Neural progenitor cell (in vitro differentiated cells): ENCODE results near the gene KDM3B. TPM values are rescaled to one million over a fixed set of nuclear protein-coding genes. Genes with fewer than 3 reads are reported as not detected.

Source experiments
- DNase-seq: peaks from one replicate; pipeline ENCODE4 v3.0.0-alpha.2; 2016; ENCODE audit warnings: low spot score
- H2AFZ ChIP-seq: fragments of 200-600 bp; sonication (generic); replicated peaks from 2 replicates; pipeline ENCODE4 v1.6.1; 2016; ENCODE audit warnings: antibody characterized with exemption
- H3F3A ChIP-seq: fragments of 200-600 bp; sonication (generic); 2 replicates; pipeline ENCODE4 v1.6.1; 2016; ENCODE audit warnings: antibody characterized with exemption, low read depth
- H3K27ac ChIP-seq: fragments of 200-600 bp; sonication (generic); 2 replicates; pipeline ENCODE4 v1.5.1; 2016; ENCODE audit warnings: mild to moderate bottlenecking
- H3K27me3 ChIP-seq: fragments of 200-600 bp; sonication (generic); 2 replicates; pipeline ENCODE4 v1.6.1; 2016; ENCODE audit warnings: mild to moderate bottlenecking, moderate library complexity
- H3K36me3 ChIP-seq: fragments of 200-600 bp; sonication (generic); 2 replicates; pipeline ENCODE4 v1.5.1; 2016
- H3K4me1 ChIP-seq: fragments of 200-600 bp; sonication (generic); 2 replicates; pipeline ENCODE4 v1.6.1; 2016; ENCODE audit warnings: mixed run types
- H3K4me2 ChIP-seq: fragments of 200-600 bp; sonication (generic); 2 replicates; pipeline ENCODE4 v1.6.1; 2016
- H3K4me3 ChIP-seq: fragments of 200-600 bp; sonication (generic); 2 replicates; pipeline ENCODE4 v1.5.1; 2016
- H3K79me2 ChIP-seq: fragments of 200-600 bp; sonication (generic); 2 replicates; pipeline ENCODE4 v1.6.1; 2016; ENCODE audit warnings: low read depth
- H3K9ac ChIP-seq: fragments of 200-600 bp; sonication (generic); 2 replicates; pipeline ENCODE4 v1.6.1; 2016
- H3K9me3 ChIP-seq: fragments of 200-600 bp; sonication (generic); 2 replicates; pipeline ENCODE4 v1.5.1; 2016; ENCODE audit warnings: low read depth
- H4K20me1 ChIP-seq: fragments of 200-600 bp; sonication (generic); 2 replicates; pipeline ENCODE4 v1.6.1; 2016; ENCODE audit warnings: low read depth
- H3K27ac Mint-ChIP-seq: 3 replicates; pipeline ENCODE4 v1.8.0; 2021; ENCODE audit warnings: mixed read lengths
- H3K27me3 Mint-ChIP-seq: 2 replicates; pipeline ENCODE4 v1.8.0; 2022; ENCODE audit warnings: low read depth, mild to moderate bottlenecking, inconsistent platforms, moderate library complexity, mixed read lengths; ENCODE audit not compliant: insufficient read depth
- H3K36me3 Mint-ChIP-seq: 3 replicates; pipeline ENCODE4 v1.8.0; 2021; ENCODE audit warnings: mixed read lengths
- H3K4me1 Mint-ChIP-seq: 3 replicates; pipeline ENCODE4 v1.8.0; 2021; ENCODE audit warnings: mixed read lengths
- H3K4me3 Mint-ChIP-seq: 3 replicates; pipeline ENCODE4 v1.8.0; 2021; ENCODE audit warnings: mild to moderate bottlenecking, moderate library complexity, mixed read lengths
- H3K9me3 Mint-ChIP-seq: 3 replicates; pipeline ENCODE4 v1.8.0; 2020; ENCODE audit warnings: mixed read lengths
- EZH2 ChIP-seq: fragments of 200-600 bp; sonication (generic); IDR thresholded peaks from 2 replicates; pipeline ENCODE4 v1.6.1; 2017; ENCODE audit warnings: antibody characterized with exemption, mild to moderate bottlenecking, moderate library complexity
- EZH2phosphoT487 ChIP-seq: fragments of 200-600 bp; sonication (generic); IDR thresholded peaks from 2 replicates; pipeline ENCODE4 v1.6.1; 2017; ENCODE audit warnings: antibody characterized with exemption
- total RNA-seq: library from RNA; depleted of rRNA; stranded (reverse); fragments of >200 nt; gene quantifications from 2 replicates; pipeline ENCODE4 v1.2.3, GENCODE V29; 2015; ENCODE audit warnings: low replicate concordance
- TF ChIP-seq, protein P1 (sequence below): fragments of 200-600 bp; sonication (generic); IDR thresholded peaks from 2 replicates; pipeline ENCODE4 v1.5.1; 2017; ENCODE audit warnings: antibody characterized with exemption, mild to moderate bottlenecking

KDM3B gene
- total RNA-seq, 1 donor from 2014 or later = 136 TPM

DNA sequence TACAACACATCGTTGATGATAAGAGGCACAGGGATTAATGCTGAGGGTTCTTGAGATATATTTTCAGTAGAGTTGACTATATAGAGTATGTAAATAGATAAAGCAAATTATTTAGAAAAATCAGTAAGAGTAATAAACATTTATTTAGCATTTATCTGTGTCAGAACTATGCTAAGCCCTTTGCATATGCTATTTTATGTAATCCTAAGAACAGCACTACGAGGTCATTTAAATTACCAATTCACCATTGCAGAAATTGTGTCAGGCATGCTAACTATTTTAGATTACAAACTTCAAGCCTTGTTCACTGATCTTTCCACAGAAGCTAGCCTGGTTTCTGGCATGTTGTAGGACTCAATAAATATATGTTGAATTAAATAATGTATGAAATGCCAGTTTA, 66.0 kb downstream of the KDM3B start:
- peaks cover 9% of the 10 kb centered on the region for H3K36me3 ChIP-seq
- Mint-ChIP-seq H3K4me1 (no peaks in the 10 kb centered on the region), H3K36me3 (peaks cover 50% of the 10 kb centered on the region)

GRCh38 chr5:138425079-138425478, 72.6 kb downstream of the KDM3B start:
- Histone ChIP-seq H4K20me1 (no peaks in the 10 kb centered on the region), H3K36me3 (peaks cover 10% of the 10 kb centered on the region), H3F3A (no peaks in the 10 kb centered on the region), H3K27ac (no peak overlapping the region), H2AFZ (no peak overlapping the region), H3K4me3 (no peak overlapping the region), H3K9me3 (no peaks in the 10 kb centered on the region), H3K27me3 (no peaks in the 10 kb centered on the region), H3K9ac (no peak overlapping the region), H3K4me2 (no peak overlapping the region), H3K4me1 (no peaks in the 10 kb centered on the region), H3K79me2 (no peaks in the 10 kb centered on the region)
- no peak overlapping the region for H3K4me3 Mint-ChIP-seq
- peaks cover 2% of the 10 kb centered on the region for H3K27me3 Mint-ChIP-seq
- H3K9me3 Mint-ChIP-seq = no peaks in the 10 kb centered on the region
- no peak for DNase-seq
- no peak for TF ChIP-seq EZH2phosphoT487
- TF ChIP-seq EZH2 = no peak
- TF ChIP-seq, protein P1, sequence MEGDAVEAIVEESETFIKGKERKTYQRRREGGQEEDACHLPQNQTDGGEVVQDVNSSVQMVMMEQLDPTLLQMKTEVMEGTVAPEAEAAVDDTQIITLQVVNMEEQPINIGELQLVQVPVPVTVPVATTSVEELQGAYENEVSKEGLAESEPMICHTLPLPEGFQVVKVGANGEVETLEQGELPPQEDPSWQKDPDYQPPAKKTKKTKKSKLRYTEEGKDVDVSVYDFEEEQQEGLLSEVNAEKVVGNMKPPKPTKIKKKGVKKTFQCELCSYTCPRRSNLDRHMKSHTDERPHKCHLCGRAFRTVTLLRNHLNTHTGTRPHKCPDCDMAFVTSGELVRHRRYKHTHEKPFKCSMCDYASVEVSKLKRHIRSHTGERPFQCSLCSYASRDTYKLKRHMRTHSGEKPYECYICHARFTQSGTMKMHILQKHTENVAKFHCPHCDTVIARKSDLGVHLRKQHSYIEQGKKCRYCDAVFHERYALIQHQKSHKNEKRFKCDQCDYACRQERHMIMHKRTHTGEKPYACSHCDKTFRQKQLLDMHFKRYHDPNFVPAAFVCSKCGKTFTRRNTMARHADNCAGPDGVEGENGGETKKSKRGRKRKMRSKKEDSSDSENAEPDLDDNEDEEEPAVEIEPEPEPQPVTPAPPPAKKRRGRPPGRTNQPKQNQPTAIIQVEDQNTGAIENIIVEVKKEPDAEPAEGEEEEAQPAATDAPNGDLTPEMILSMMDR = no peak
- peaks cover 47% of the 10 kb centered on the region for H3K36me3 Mint-ChIP-seq
- H3K4me1 Mint-ChIP-seq = no peaks in the 10 kb centered on the region
- no peak overlapping the region for H3K27ac Mint-ChIP-seq

More for the DNA sequence above, 66.0 kb downstream of the KDM3B start:
- Histone ChIP-seq H3K4me2 (no peak overlapping the region), H2AFZ (no peak overlapping the region), H3K27ac (no peak overlapping the region), H3K4me1 (no peaks in the 10 kb centered on the region), H3K79me2 (no peaks in the 10 kb centered on the region), H4K20me1 (no peaks in the 10 kb centered on the region), H3K9ac (no peak overlapping the region), H3K27me3 (no peaks in the 10 kb centered on the region), H3F3A (no peaks in the 10 kb centered on the region), H3K4me3 (no peak overlapping the region), H3K9me3 (no peaks in the 10 kb centered on the region)
- Mint-ChIP-seq H3K4me3 (no peak overlapping the region), H3K27ac (no peak overlapping the region), H3K9me3 (no peaks in the 10 kb centered on the region), H3K27me3 (peaks cover 4% of the 10 kb centered on the region)
- no peak for TF ChIP-seq EZH2phosphoT487
- no peak for TF ChIP-seq EZH2
- TF ChIP-seq, protein P1 = no peak
- no peak for DNase-seq

GRCh38 chr5:138435943-138436342, 83.5 kb downstream of the KDM3B start:
- Histone ChIP-seq H3K4me2 (no peak overlapping the region), H3K27ac (no peak overlapping the region), H2AFZ (no peak overlapping the region), H3F3A (peaks cover 38% of the 10 kb centered on the region), H3K27me3 (no peaks in the 10 kb centered on the region), H4K20me1 (peaks cover 22% of the 10 kb centered on the region), H3K4me1 (peaks cover 27% of the 10 kb centered on the region), H3K9me3 (no peaks in the 10 kb centered on the region), H3K9ac (no peak overlapping the region), H3K4me3 (no peak overlapping the region), H3K36me3 (peaks cover 8% of the 10 kb centered on the region), H3K79me2 (peaks cover 16% of the 10 kb centered on the region)
- Mint-ChIP-seq H3K4me1 (peaks cover 35% of the 10 kb centered on the region), H3K36me3 (peaks cover 19% of the 10 kb centered on the region), H3K4me3 (no peak overlapping the region), H3K27me3 (peaks cover 9% of the 10 kb centered on the region), H3K27ac (no peak overlapping the region), H3K9me3 (no peaks in the 10 kb centered on the region)
- TF ChIP-seq EZH2phosphoT487 (no peak), EZH2 (no peak)
- TF ChIP-seq, protein P1 = no peak
- no peak for DNase-seq
